CD14-positive monocyte (primary cell): ENCODE data around the gene CWC27. TPM values are rescaled to one million over a fixed set of nuclear protein-coding genes. Genes with fewer than 3 reads are reported as not detected.
"Not testable (repeated sequence)": the region's sequence is repeated elsewhere in the genome, so short reads cannot be mapped to it uniquely, and the experiment has no call there.

Experiments
- DNase-seq, 3 donors: peaks; one replicate each; pipeline ENCODE4 v3.0.0-alpha.2; 2011 to 2022
- H2AFZ ChIP-seq: 2 replicates; pipeline ENCODE4 v1.6.0; 2012; ENCODE audit warnings: mild to moderate bottlenecking, low read depth, low read length, inconsistent platforms; ENCODE audit not compliant: insufficient read depth, poor library complexity, severe bottlenecking
- H3K27ac ChIP-seq, 2 donors: 1 replicate in 1 of 2; 2 replicates in 1 of 2; pipeline ENCODE4 v1.5.1; 2012 to 2013; ENCODE audit warnings: low read length in 2 of 2, control low read depth in 1 of 2, inconsistent platforms in 1 of 2, low read depth in 1 of 2, mild to moderate bottlenecking in 1 of 2
- H3K27me3 ChIP-seq, 2 donors: one replicate each; pipeline versions ENCODE4 v1.6.0 to v1.6.1; 2011 to 2013; ENCODE audit warnings: low read length in 2 of 2; ENCODE audit not compliant: control insufficient read depth in 2 of 2, insufficient read depth in 2 of 2
- H3K36me3 ChIP-seq, 2 donors: replicated peaks in 1 of 2; 1 replicate in 1 of 2; 2 replicates in 1 of 2; pipeline versions ENCODE4 v1.5.1 to v1.6.1; 2012 to 2013; ENCODE audit warnings: low read length in 2 of 2, control low read depth in 1 of 2, inconsistent platforms in 1 of 2, mild to moderate bottlenecking in 1 of 2; ENCODE audit not compliant: insufficient read depth in 2 of 2, control insufficient read depth in 1 of 2
- H3K4me1 ChIP-seq, 2 donors: 1 replicate in 1 of 2; 2 replicates in 1 of 2; pipeline versions ENCODE4 v1.5.1 to v1.6.1; 2012 to 2013; ENCODE audit warnings: low read length in 2 of 2, control low read depth in 1 of 2, inconsistent platforms in 1 of 2, mild to moderate bottlenecking in 1 of 2, moderate library complexity in 1 of 2; ENCODE audit not compliant: insufficient read depth in 2 of 2, control insufficient read depth in 1 of 2
- H3K4me2 ChIP-seq: replicated peaks from 2 replicates; pipeline ENCODE3; 2012; ENCODE audit warnings: low read length, moderate library complexity, mild to moderate bottlenecking; ENCODE audit not compliant: poor library complexity, severe bottlenecking; ENCODE audit errors: extremely low read depth
- H3K4me3 ChIP-seq, 3 experiments: fragments of 200-600 bp in 1 of 3; sonication (generic) in 1 of 3; replicated peaks in 1 of 3; 1 replicate in 2 of 3; 2 replicates in 1 of 3; pipeline ENCODE4 v1.5.1; 2011 to 2013; ENCODE audit warnings: low read length in 3 of 3, mild to moderate bottlenecking in 3 of 3, control low read depth in 2 of 3, low read depth in 2 of 3, inconsistent platforms in 1 of 3, moderate library complexity in 1 of 3
- H3K79me2 ChIP-seq: 2 replicates; pipeline ENCODE4 v1.6.0; 2012; ENCODE audit warnings: mild to moderate bottlenecking, control low read depth, inconsistent platforms, low read length, moderate library complexity; ENCODE audit not compliant: insufficient read depth
- H3K9ac ChIP-seq: 2 replicates; pipeline ENCODE4 v1.6.0; 2017; ENCODE audit warnings: low read length, mild to moderate bottlenecking; ENCODE audit not compliant: insufficient read depth, poor library complexity, severe bottlenecking
- H3K9me3 ChIP-seq, 2 donors: replicated peaks in 1 of 2; 1 replicate in 1 of 2; 2 replicates in 1 of 2; pipeline versions ENCODE4 v1.5.1 to v1.6.1; 2012 to 2013; ENCODE audit warnings: low read length in 2 of 2, control low read depth in 1 of 2; ENCODE audit not compliant: control insufficient read depth in 1 of 2, insufficient read depth in 1 of 2
- H4K20me1 ChIP-seq: 2 replicates; pipeline ENCODE4 v1.6.0; 2012; ENCODE audit warnings: mild to moderate bottlenecking, low read length, control low read depth, moderate library complexity; ENCODE audit not compliant: insufficient read depth
- H3K27ac Mint-ChIP-seq, 7 donors: one replicate each; pipeline ENCODE4 v1.8.0; 2020; ENCODE audit warnings: mild to moderate bottlenecking in 7 of 7, mixed read lengths in 7 of 7, moderate library complexity in 6 of 7, inconsistent platforms in 2 of 7
- H3K27me3 Mint-ChIP-seq, 3 donors: one replicate each; pipeline ENCODE4 v1.8.0; 2021 to 2022; ENCODE audit warnings: low read depth in 3 of 3, mild to moderate bottlenecking in 3 of 3, mixed read lengths in 3 of 3, moderate library complexity in 3 of 3, inconsistent platforms in 1 of 3
- H3K36me3 Mint-ChIP-seq, 2 donors: one replicate each; pipeline ENCODE4 v1.8.0; 2020; ENCODE audit warnings: mixed read lengths in 2 of 2, inconsistent platforms in 1 of 2, mild to moderate bottlenecking in 1 of 2
- H3K4me1 Mint-ChIP-seq: one replicate; pipeline ENCODE4 v1.8.0; 2020; ENCODE audit warnings: mild to moderate bottlenecking, mixed read lengths
- H3K4me3 Mint-ChIP-seq, 2 donors: one replicate each; pipeline ENCODE4 v1.8.0; 2020; ENCODE audit warnings: mild to moderate bottlenecking in 2 of 2, mixed read lengths in 2 of 2, moderate library complexity in 1 of 2
- H3K9me3 Mint-ChIP-seq, 7 donors: one replicate each; pipeline ENCODE4 v1.8.0; 2020 to 2022; ENCODE audit warnings: mixed read lengths in 7 of 7, mild to moderate bottlenecking in 6 of 7, moderate library complexity in 6 of 7, inconsistent platforms in 2 of 7
- WGBS: methylation state at CpG from one replicate; pipeline ENCODE4 v1.1.5; 2013; ENCODE audit warnings: missing lambda C conversion rate; ENCODE audit not compliant: insufficient coverage; 5-methylcytosine and 5-hydroxymethylcytosine counted together
- intact Hi-C, 2 donors: fragments of 100-400 bp; cut with micrococcal nuclease; formaldehyde crosslinking; loops; one replicate each; pipeline versions ENCODE4 v1.15.0 to v1.15.1; 2023
- polyA plus RNA-seq, 3 donors: library from polyadenylated mRNA; depleted of rRNA in 1 of 3; unstranded in 2 of 3; stranded (reverse) in 1 of 3; fragments of 300-500 nt in 2 of 3; fragments of >200 nt in 1 of 3; fragmentation: Illumina TruSeq in 2 of 3; gene quantifications; 1 replicate in 2 of 3; 2 replicates in 1 of 3; pipeline ENCODE4 v1.2.3, GENCODE V29; 2012 to 2021
- TF ChIP-seq, protein P1 (sequence below): fragments of 200-600 bp; IDR thresholded peaks from one replicate; pipeline ENCODE4 v1.8.0; 2022; ENCODE audit warnings: antibody characterized with exemption, mild to moderate bottlenecking

The CWC27 gene
- polyA plus RNA-seq, 3 donors: 6.6 to 18.9 (median 14.5) TPM

DNA sequence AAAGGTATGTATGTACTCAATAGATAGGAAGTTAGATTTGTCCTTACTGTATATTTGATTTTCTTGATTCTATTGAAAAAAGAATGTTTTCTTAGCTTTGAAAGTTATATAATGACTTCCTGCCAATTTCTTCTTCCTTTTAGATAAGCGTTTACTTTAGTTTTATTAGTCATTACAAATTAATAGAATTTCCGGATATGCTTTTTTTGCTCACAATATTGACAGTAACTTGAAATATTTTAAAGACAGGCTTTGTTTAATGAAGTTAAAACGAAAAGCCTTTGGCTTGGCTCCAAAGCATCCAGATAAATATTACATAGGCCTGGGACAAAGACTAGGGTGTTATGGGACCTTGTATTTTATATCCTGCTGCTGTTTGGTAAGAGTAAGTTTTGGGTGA, 49.5 kb downstream of the CWC27 start:
- H3K9me3 Mint-ChIP-seq: no peaks in the 10 kb centered on the region
- peaks cover 31 to 32% of the 10 kb centered on the region in 2 donors for H3K36me3 Mint-ChIP-seq
- H2AFZ ChIP-seq: no peak overlapping the region
- H3K27ac ChIP-seq: no peak overlapping the region
- H3K79me2 ChIP-seq: no peaks in the 10 kb centered on the region
- H3K4me1 Mint-ChIP-seq: peaks cover 9% of the 10 kb centered on the region
- no peaks in the 10 kb centered on the region for H3K27me3 ChIP-seq
- TF ChIP-seq, protein P1, sequence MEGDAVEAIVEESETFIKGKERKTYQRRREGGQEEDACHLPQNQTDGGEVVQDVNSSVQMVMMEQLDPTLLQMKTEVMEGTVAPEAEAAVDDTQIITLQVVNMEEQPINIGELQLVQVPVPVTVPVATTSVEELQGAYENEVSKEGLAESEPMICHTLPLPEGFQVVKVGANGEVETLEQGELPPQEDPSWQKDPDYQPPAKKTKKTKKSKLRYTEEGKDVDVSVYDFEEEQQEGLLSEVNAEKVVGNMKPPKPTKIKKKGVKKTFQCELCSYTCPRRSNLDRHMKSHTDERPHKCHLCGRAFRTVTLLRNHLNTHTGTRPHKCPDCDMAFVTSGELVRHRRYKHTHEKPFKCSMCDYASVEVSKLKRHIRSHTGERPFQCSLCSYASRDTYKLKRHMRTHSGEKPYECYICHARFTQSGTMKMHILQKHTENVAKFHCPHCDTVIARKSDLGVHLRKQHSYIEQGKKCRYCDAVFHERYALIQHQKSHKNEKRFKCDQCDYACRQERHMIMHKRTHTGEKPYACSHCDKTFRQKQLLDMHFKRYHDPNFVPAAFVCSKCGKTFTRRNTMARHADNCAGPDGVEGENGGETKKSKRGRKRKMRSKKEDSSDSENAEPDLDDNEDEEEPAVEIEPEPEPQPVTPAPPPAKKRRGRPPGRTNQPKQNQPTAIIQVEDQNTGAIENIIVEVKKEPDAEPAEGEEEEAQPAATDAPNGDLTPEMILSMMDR: no peak
- WGBS: no CpG with 5 or more reads among the region's 3 CpGs
- no peak overlapping the region for H3K27ac Mint-ChIP-seq
- no peak overlapping the region for H3K4me3 ChIP-seq
- intact Hi-C loops: loop anchor here in 1 of 2 donors (10.0 kb wide), 1 partner anchor 667 kb away; the partner anchor contains the start of gene ADAMTS6
- no peak for DNase-seq
- H3K27me3 Mint-ChIP-seq: no peaks in the 10 kb centered on the region
- no peak overlapping the region for H3K4me3 Mint-ChIP-seq
- H3K4me2 ChIP-seq: no peak overlapping the region
- no peaks in the 10 kb centered on the region for H4K20me1 ChIP-seq
- no peak overlapping the region for H3K9ac ChIP-seq
- H3K36me3 ChIP-seq: peaks cover 12 to 28% of the 10 kb centered on the region in 2 donors
- no peaks in the 10 kb centered on the region for H3K9me3 ChIP-seq
- peaks cover 6 to 10% of the 10 kb centered on the region in 2 donors for H3K4me1 ChIP-seq

DNA sequence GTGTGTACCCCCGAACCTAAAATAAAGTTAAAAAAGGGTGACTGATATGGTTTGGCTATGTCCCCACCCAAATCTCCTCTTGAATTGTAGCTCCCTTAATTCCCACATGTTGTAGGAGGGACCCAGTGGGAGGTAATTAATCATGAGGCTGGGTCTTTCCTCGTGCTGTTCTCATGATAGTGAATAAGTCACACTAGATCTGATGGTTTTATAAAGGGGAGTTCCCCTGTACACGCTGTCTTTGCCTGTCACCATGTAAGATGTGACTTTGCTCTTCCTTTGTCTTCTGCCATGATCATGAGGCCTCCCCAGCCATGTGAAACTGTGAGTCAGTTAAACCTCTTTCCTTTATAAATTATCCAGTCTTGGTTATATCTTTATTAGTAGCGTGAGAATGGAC, 50.6 kb downstream of the CWC27 start:
- not testable (repeated sequence) for H3K27me3 ChIP-seq, H3K4me3 ChIP-seq, H3K9me3 ChIP-seq, H3K79me2 ChIP-seq, H3K4me3 Mint-ChIP-seq, H3K4me2 ChIP-seq, H2AFZ ChIP-seq, H3K27me3 Mint-ChIP-seq, H3K9ac ChIP-seq, H3K4me1 Mint-ChIP-seq, H3K9me3 Mint-ChIP-seq, H3K4me1 ChIP-seq, H3K27ac ChIP-seq, H4K20me1 ChIP-seq, DNase-seq
- peaks cover 12 to 19% of the 10 kb centered on the region in 2 donors for H3K36me3 ChIP-seq
- intact Hi-C loops: loop anchor here in 1 of 2 donors (10.0 kb wide), 1 partner anchor 665 kb away; the partner anchor contains the start of gene ADAMTS6
- WGBS: no CpG with 5 or more reads among the region's 4 CpGs
- peak overlapping the region in 1 of 7 donors; percentile 16 for H3K27ac Mint-ChIP-seq
- H3K36me3 Mint-ChIP-seq: peaks cover 28 to 31% of the 10 kb centered on the region in 2 donors
